ENCODE measurements around the gene GPR155. TPM values are rescaled to one million over a fixed set of nuclear protein-coding genes. Genes with fewer than 3 reads are reported as not detected.

The GPR155 gene
- total and polyA plus RNA-seq, 9 of the 15 experiments (the other 6 are each of a cell fraction or from before 2014, with no cell fraction given), result 0.04 to 0.40 (median 0.11) TPM; not detected in 1

DNA sequence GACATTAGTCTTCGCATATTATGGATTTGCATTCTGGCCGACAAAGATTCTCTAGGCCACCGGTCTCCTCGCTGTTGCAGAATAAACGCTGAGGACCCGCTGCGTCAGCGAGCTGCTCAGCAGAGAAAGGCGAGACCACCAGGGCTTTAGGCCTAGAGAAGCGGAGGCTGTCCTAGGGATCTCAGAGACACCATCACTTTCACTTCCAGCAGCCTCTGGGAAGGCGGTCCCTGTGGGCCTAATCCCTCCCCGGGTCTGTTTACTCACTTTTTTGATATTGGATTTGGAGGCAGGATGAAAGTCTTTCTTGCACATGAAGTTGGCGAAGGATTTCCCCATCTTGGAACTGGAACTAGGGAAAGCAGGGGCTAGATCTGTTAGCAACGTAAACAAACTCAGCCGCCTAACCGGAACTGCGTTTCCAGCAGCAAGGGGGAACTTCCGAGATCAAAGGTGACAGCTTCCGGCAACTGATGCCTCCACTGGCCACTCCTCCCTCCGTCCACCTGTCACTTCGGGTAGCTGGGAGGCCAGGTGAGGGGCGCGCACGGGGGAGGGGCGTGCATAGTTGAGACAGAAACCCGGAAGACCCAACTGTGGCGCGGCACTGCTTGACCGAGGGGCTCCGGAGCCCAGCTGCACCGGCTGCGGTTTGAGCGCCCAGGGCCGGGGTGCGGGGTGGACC, 91.4 kb downstream of the GPR155 start, which contains the start of gene SCRN3 (continued):
- TF ChIP-seq, protein P1, sequence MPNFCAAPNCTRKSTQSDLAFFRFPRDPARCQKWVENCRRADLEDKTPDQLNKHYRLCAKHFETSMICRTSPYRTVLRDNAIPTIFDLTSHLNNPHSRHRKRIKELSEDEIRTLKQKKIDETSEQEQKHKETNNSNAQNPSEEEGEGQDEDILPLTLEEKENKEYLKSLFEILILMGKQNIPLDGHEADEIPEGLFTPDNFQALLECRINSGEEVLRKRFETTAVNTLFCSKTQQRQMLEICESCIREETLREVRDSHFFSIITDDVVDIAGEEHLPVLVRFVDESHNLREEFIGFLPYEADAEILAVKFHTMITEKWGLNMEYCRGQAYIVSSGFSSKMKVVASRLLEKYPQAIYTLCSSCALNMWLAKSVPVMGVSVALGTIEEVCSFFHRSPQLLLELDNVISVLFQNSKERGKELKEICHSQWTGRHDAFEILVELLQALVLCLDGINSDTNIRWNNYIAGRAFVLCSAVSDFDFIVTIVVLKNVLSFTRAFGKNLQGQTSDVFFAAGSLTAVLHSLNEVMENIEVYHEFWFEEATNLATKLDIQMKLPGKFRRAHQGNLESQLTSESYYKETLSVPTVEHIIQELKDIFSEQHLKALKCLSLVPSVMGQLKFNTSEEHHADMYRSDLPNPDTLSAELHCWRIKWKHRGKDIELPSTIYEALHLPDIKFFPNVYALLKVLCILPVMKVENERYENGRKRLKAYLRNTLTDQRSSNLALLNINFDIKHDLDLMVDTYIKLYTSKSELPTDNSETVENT (CRISPR knock-in tag; IDR thresholded peaks at IDR 0.05), result no peak
- TF ChIP-seq MEIS2 (IDR thresholded peaks at IDR 0.05; ENCODE audit: partially characterized antibody) (peak; percentile 89), WHSC1 (IDR thresholded peaks at IDR 0.05; ENCODE audit: low read length) (no peak), GABPA (tag; conservative IDR thresholded peaks at IDR 0.05; ENCODE audit: low read depth) (peak; percentile 99), E2F3 (CRISPR knock-in tag; IDR thresholded peaks at IDR 0.05) (no peak), CHD1 (IDR thresholded peaks at IDR 0.05; ENCODE audit: low read length) (no peak), RBM17 (IDR thresholded peaks at IDR 0.05; ENCODE audit: borderline replicate concordance, low read depth, low read length) (no peak), SOX6 (IDR thresholded peaks at IDR 0.05) (0 out of 2 replicates have a peak, but pooled peaks have one; percentile 9), SMAD2 (IDR thresholded peaks at IDR 0.05; ENCODE audit: low read depth, low read length) (no peak), LCOR (CRISPR knock-in tag; IDR thresholded peaks at IDR 0.05) (no peak; the same call in 1 of the 2 replicates), EP300 (IDR thresholded peaks at IDR 0.05; ENCODE audit: low read length) (peak; percentile 26; the same call in 1 of the 2 replicates), CBX3 (IDR thresholded peaks at IDR 0.05; ENCODE audit: borderline replicate concordance in 1 of 2, low read length in 2 of 2) (0 out of 3 replicates have a peak, but pooled peaks of 1 of the 2 experiments have one; percentile 10), FOXJ2 (tag; IDR thresholded peaks at IDR 0.05) (peak; percentile 87; the same call in 1 of the 2 replicates), FOXA3 (CRISPR knock-in tag; conservative IDR thresholded peaks at IDR 0.05 in 1 of 2, IDR thresholded peaks at IDR 0.05 in 1 of 2) (peak; percentile 39 to 62; a peak in 2 of 4 replicates), THRAP3 (IDR thresholded peaks at IDR 0.05; ENCODE audit: borderline replicate concordance) (no peak), PHF8 (IDR thresholded peaks at IDR 0.05; ENCODE audit: borderline replicate concordance, low read length) (peak; percentile 81), HMG20B (CRISPR knock-in tag; IDR thresholded peaks at IDR 0.05) (no peak), SP2 (IDR thresholded peaks at IDR 0.05; ENCODE audit: extremely low read depth, low read depth, low read length, poor library complexity, severe bottlenecking) (no peak)
- TF ChIP-seq, protein P2, sequence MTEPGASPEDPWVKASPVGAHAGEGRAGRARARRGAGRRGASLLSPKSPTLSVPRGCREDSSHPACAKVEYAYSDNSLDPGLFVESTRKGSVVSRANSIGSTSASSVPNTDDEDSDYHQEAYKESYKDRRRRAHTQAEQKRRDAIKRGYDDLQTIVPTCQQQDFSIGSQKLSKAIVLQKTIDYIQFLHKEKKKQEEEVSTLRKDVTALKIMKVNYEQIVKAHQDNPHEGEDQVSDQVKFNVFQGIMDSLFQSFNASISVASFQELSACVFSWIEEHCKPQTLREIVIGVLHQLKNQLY (CRISPR knock-in tag; conservative IDR thresholded peaks at IDR 0.05), result no peak
- TF ChIP-seq, protein P3, sequence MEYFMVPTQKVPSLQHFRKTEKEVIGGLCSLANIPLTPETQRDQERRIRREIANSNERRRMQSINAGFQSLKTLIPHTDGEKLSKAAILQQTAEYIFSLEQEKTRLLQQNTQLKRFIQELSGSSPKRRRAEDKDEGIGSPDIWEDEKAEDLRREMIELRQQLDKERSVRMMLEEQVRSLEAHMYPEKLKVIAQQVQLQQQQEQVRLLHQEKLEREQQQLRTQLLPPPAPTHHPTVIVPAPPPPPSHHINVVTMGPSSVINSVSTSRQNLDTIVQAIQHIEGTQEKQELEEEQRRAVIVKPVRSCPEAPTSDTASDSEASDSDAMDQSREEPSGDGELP (CRISPR knock-in tag; IDR thresholded peaks at IDR 0.05; ENCODE audit: borderline replicate concordance), result peak; percentile 91
- TF ChIP-seq, protein P4, sequence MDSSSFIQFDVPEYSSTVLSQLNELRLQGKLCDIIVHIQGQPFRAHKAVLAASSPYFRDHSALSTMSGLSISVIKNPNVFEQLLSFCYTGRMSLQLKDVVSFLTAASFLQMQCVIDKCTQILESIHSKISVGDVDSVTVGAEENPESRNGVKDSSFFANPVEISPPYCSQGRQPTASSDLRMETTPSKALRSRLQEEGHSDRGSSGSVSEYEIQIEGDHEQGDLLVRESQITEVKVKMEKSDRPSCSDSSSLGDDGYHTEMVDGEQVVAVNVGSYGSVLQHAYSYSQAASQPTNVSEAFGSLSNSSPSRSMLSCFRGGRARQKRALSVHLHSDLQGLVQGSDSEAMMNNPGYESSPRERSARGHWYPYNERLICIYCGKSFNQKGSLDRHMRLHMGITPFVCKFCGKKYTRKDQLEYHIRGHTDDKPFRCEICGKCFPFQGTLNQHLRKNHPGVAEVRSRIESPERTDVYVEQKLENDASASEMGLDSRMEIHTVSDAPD (CRISPR knock-in tag; IDR thresholded peaks at IDR 0.05), result no peak
- TF ChIP-seq, protein P5, sequence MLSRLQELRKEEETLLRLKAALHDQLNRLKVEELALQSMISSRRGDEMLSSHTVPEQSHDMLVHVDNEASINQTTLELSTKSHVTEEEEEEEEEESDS (CRISPR knock-in tag; IDR thresholded peaks at IDR 0.05), result no peak

Data from K562 (cell line).